ENCODE data around the gene THAP8. TPM values are rescaled to one million over a fixed set of nuclear protein-coding genes. Genes with fewer than 3 reads are reported as not detected.

THAP8 gene
- total and polyA plus RNA-seq, 2 of the 4 experiments (the other 2 are of a cell fraction): 1.8 to 5.9 TPM

DNA sequence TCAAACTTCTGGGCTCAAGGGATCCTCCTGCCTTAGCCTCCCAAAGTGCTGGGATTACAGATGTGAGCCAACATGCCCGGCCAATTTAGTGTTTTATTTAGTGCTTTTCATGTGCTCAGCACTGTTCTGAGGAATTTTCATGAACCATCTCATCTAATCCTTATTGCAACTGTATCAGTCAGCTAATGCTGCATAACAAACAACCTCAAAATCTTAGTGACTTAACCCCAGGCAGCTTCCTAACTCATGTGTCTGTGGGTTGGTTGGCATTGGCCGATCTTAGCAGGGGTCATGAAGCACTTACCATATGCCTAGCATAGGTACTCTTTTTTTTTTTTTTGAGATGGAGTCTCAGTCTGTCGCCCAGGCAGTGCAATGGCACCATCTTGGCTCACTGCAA lies 65.3 kb downstream of the THAP8 start:
- Histone ChIP-seq H4K5ac (ENCODE audit: low read depth, low read length) (no peak overlapping the region), H2BK15ac (ENCODE audit: low read depth, low read length) (no peak overlapping the region), H3K4me3 (ENCODE audit: insufficient read depth, low read depth, low read length) (no peak overlapping the region), H3K18ac (ENCODE audit: low read depth, low read length) (no peak overlapping the region), H2AK9ac (replicated peaks; ENCODE audit: low read depth, low read length, poor library complexity) (no peak overlapping the region), H3K4me2 (ENCODE audit: low read depth, low read length) (no peak overlapping the region), H2BK5ac (ENCODE audit: low read depth, low read length, poor library complexity, severe bottlenecking) (no peak overlapping the region), H4K20me1 (ENCODE audit: insufficient read depth, low read length) (no peaks in the 10 kb centered on the region; the same call in 1 of the 2 replicates), H2AFZ (replicated peaks; ENCODE audit: low read length, poor library complexity) (no peak overlapping the region), H3K27me3 (ENCODE audit: control insufficient read depth, insufficient read depth, low read length) (peaks cover 23% of the 10 kb centered on the region), H4K8ac (ENCODE audit: low read depth in 2 of 2, low read length in 2 of 2) (no peak overlapping the region), H3K79me1 (ENCODE audit: low read depth in 1 of 2, low read length in 2 of 2) (no peaks in the 10 kb centered on the region), H3K56ac (ENCODE audit: extremely low read depth, insufficient read depth, low read length) (no peak overlapping the region), H2BK20ac (ENCODE audit: low read depth, low read length) (no peak overlapping the region), H3K9me3 (ENCODE audit: control insufficient read depth, insufficient read depth, low read length) (peaks cover 5% of the 10 kb centered on the region), H2BK120ac (ENCODE audit: low read depth, low read length) (no peak overlapping the region), H3K23ac (ENCODE audit: low read depth, low read length) (no peak overlapping the region), H3K4me1 (ENCODE audit: control insufficient read depth, insufficient read depth, low read length) (no peaks in the 10 kb centered on the region), H4K91ac (ENCODE audit: insufficient read depth, low read depth, low read length) (no peak overlapping the region), H3K27ac (ENCODE audit: insufficient read depth, low read length) (no peak overlapping the region), H3K36me3 (ENCODE audit: control insufficient read depth, insufficient read depth, low read length) (no peaks in the 10 kb centered on the region), H3K9me1 (ENCODE audit: insufficient read depth, low read length) (no peaks in the 10 kb centered on the region), H3K4ac (ENCODE audit: low read depth, low read length) (no peak overlapping the region), H3K14ac (replicated peaks; ENCODE audit: low read depth, low read length) (no peak overlapping the region), H3K9ac (ENCODE audit: low read depth, low read length) (no peak overlapping the region), H2AK5ac (ENCODE audit: low read depth, low read length) (no peak overlapping the region)
- ChIA-PET POLR2A (ENCODE audit: unreplicated experiment) (no interaction called here), CTCF (no interaction called here)
- BruUV-seq (replicated peaks): no TSS peak
- dilution Hi-C loops (cut with HindIII; ENCODE audit: low sequenced_read_pairs, unreplicated experiment): no loop called here
- no CpG with 5 or more reads among the region's 3 CpGs for WGBS, 2 experiments (ENCODE audit: extremely low coverage in 2 of 2, insufficient read length in 1 of 2)
- DNase-seq (no peak), ATAC-seq (ENCODE audit: low read depth) (no peak)
- no peak for TF ChIP-seq SMC3 (IDR thresholded peaks at IDR 0.05; ENCODE audit: low read depth, low read length)
- TF ChIP-seq CTCF (conservative IDR thresholded peaks at IDR 0.05; ENCODE audit: low read depth, low read length): no peak
- TF ChIP-seq, protein P1, sequence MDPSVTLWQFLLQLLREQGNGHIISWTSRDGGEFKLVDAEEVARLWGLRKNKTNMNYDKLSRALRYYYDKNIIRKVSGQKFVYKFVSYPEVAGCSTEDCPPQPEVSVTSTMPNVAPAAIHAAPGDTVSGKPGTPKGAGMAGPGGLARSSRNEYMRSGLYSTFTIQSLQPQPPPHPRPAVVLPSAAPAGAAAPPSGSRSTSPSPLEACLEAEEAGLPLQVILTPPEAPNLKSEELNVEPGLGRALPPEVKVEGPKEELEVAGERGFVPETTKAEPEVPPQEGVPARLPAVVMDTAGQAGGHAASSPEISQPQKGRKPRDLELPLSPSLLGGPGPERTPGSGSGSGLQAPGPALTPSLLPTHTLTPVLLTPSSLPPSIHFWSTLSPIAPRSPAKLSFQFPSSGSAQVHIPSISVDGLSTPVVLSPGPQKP (IDR thresholded peaks at IDR 0.05; ENCODE audit: borderline replicate concordance, low read depth, low read length): no peak
- TF ChIP-seq RAD21 (IDR thresholded peaks at IDR 0.05; ENCODE audit: low read length): no peak
- TF ChIP-seq RCOR1 (IDR thresholded peaks at IDR 0.05; ENCODE audit: insufficient replicate concordance, low read length): no peak
- no peak for TF ChIP-seq MAZ (IDR thresholded peaks at IDR 0.05; ENCODE audit: borderline replicate concordance, low read depth, low read length)
- TF ChIP-seq MAFK (IDR thresholded peaks at IDR 0.05; ENCODE audit: low read depth, low read length): no peak
- TF ChIP-seq BHLHE40 (IDR thresholded peaks at IDR 0.05; ENCODE audit: low read depth, low read length): no peak
- TF ChIP-seq FOS (IDR thresholded peaks at IDR 0.05; ENCODE audit: low read depth, low read length): no peak
- TF ChIP-seq NFE2L2 (IDR thresholded peaks at IDR 0.05; ENCODE audit: low read depth, low read length): no peak
- no peak for TF ChIP-seq CEBPB (IDR thresholded peaks at IDR 0.05; ENCODE audit: low read depth, low read length)
- no peak for TF ChIP-seq MXI1 (IDR thresholded peaks at IDR 0.05; ENCODE audit: borderline replicate concordance, low read depth, low read length)
- TF ChIP-seq, protein P2, sequence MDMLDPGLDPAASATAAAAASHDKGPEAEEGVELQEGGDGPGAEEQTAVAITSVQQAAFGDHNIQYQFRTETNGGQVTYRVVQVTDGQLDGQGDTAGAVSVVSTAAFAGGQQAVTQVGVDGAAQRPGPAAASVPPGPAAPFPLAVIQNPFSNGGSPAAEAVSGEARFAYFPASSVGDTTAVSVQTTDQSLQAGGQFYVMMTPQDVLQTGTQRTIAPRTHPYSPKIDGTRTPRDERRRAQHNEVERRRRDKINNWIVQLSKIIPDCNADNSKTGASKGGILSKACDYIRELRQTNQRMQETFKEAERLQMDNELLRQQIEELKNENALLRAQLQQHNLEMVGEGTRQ (IDR thresholded peaks at IDR 0.05; ENCODE audit: low read depth, low read length): no peak
- TF ChIP-seq POLR2A (IDR thresholded peaks at IDR 0.05; ENCODE audit: low read depth, low read length): no peak
- no peak for TF ChIP-seq RFX5 (IDR thresholded peaks at IDR 0.05; ENCODE audit: low read depth, low read length)
- no peak for TF ChIP-seq CHD1 (IDR thresholded peaks at IDR 0.05; ENCODE audit: low read depth, low read length)
- in situ Hi-C loops (cut with MboI; ENCODE audit: low sequenced_read_pairs): no loop called here
- intact Hi-C loops (cut with micrococcal nuclease): no loop called here
